ENCODE results near the gene ITPA. TPM values are rescaled to one million over a fixed set of nuclear protein-coding genes. Genes with fewer than 3 reads are reported as not detected.
A peak's percentile ranks its signal among the peaks of the same experiment; 100 is the strongest.

Gene ITPA
- 10 to 100 TPM; 46.3 to 70.3 (median 54.3) TPM for polyA plus RNA-seq (ENCODE audit: insufficient read length in 3 of 3)
- long read RNA-seq, donor 1, transcript ITPA-207 (2 exons, 670 nt) = minor isoform, 8 of 31 reads
- long read RNA-seq, donor 1, transcript ITPA-201 (8 exons, 1,185 nt) = major isoform, 15 of 31 reads
- long read RNA-seq, donor 1, partial matches to known transcripts = 5 of 31 reads
- long read RNA-seq, donor 1, other reads (novel, unspliced or antisense) = 0 of 31 reads
- long read RNA-seq, donor 2, transcript ITPA-201 (8 exons, 1,185 nt) = major isoform, 17 of 21 reads
- long read RNA-seq, donor 2, partial matches to known transcripts = 0 of 21 reads
- long read RNA-seq, donor 2, other reads (novel, unspliced or antisense) = 0 of 21 reads
- long read RNA-seq, donor 3, transcript ITPA-207 (2 exons, 670 nt) = minor isoform, 8 of 77 reads
- long read RNA-seq, donor 3, transcript ITPA-201 (8 exons, 1,185 nt) = major isoform, 58 of 77 reads
- long read RNA-seq, donor 3, partial matches to known transcripts = 5 of 77 reads
- long read RNA-seq, donor 3, other reads (novel, unspliced or antisense) = 0 of 77 reads
- long read RNA-seq, donor 4, transcript ITPA-207 (2 exons, 670 nt) = minor isoform, 8 of 46 reads
- long read RNA-seq, donor 4, transcript ITPA-201 (8 exons, 1,185 nt) = major isoform, 33 of 46 reads
- long read RNA-seq, donor 4, partial matches to known transcripts = 0 of 46 reads
- long read RNA-seq, donor 4, other reads (novel, unspliced or antisense) = 0 of 46 reads
- long read RNA-seq, donor 5, transcript ITPA-201 (8 exons, 1,185 nt) = major isoform, 58 of 108 reads
- long read RNA-seq, donor 5, transcript ITPA-207 (2 exons, 670 nt) = minor isoform, 37 of 108 reads
- long read RNA-seq, donor 5, partial matches to known transcripts = 6 of 108 reads
- long read RNA-seq, donor 5, other reads (novel, unspliced or antisense) = 0 of 108 reads
- long read RNA-seq, donor 6, transcript ITPA-207 (2 exons, 670 nt) = minor isoform, 11 of 67 reads
- long read RNA-seq, donor 6, transcript ITPA-201 (8 exons, 1,185 nt) = major isoform, 20 of 67 reads
- long read RNA-seq, donor 6, partial matches to known transcripts = 34 of 67 reads
- long read RNA-seq, donor 6, other reads (novel, unspliced or antisense) = 0 of 67 reads
- long read RNA-seq, donor 7, transcript ITPA-201 (8 exons, 1,185 nt) = major isoform, 32 of 44 reads
- long read RNA-seq, donor 7, transcript ITPA-207 (2 exons, 670 nt) = minor isoform, 8 of 44 reads
- long read RNA-seq, donor 7, partial matches to known transcripts = 0 of 44 reads
- long read RNA-seq, donor 7, other reads (novel, unspliced or antisense) = 0 of 44 reads
- long read RNA-seq, donor 8, transcript ITPA-207 (2 exons, 670 nt) = minor isoform, 21 of 78 reads
- long read RNA-seq, donor 8, transcript ITPA-201 (8 exons, 1,185 nt) = major isoform, 44 of 78 reads
- long read RNA-seq, donor 8, partial matches to known transcripts = 9 of 78 reads
- long read RNA-seq, donor 8, other reads (novel, unspliced or antisense) = 0 of 78 reads
- long read RNA-seq, donor 9, transcript ITPA-201 (8 exons, 1,185 nt) = major isoform, 26 of 47 reads
- long read RNA-seq, donor 9, transcript ITPA-207 (2 exons, 670 nt) = minor isoform, 11 of 47 reads
- long read RNA-seq, donor 9, partial matches to known transcripts = 7 of 47 reads
- long read RNA-seq, donor 9, other reads (novel, unspliced or antisense) = 0 of 47 reads
- long read RNA-seq, donor 10, transcript ITPA-201 (8 exons, 1,185 nt) = major isoform, 31 of 38 reads
- long read RNA-seq, donor 10, transcript ITPA-207 (2 exons, 670 nt) = minor isoform, 5 of 38 reads
- long read RNA-seq, donor 10, partial matches to known transcripts = 0 of 38 reads
- long read RNA-seq, donor 10, other reads (novel, unspliced or antisense) = 0 of 38 reads
- long read RNA-seq, donor 11, transcript ITPA-201 (8 exons, 1,185 nt) = major isoform, 39 of 52 reads
- long read RNA-seq, donor 11, transcript ITPA-207 (2 exons, 670 nt) = minor isoform, 7 of 52 reads
- long read RNA-seq, donor 11, partial matches to known transcripts = 5 of 52 reads
- long read RNA-seq, donor 11, other reads (novel, unspliced or antisense) = 0 of 52 reads
- long read RNA-seq, donor 12, transcript ITPA-207 (2 exons, 670 nt) = major isoform, 6 of 13 reads
- long read RNA-seq, donor 12, partial matches to known transcripts = 0 of 13 reads
- long read RNA-seq, donor 12, other reads (novel, unspliced or antisense) = 0 of 13 reads
- long read RNA-seq, donor 13, transcript ITPA-201 (8 exons, 1,185 nt) = major isoform, 49 of 84 reads
- long read RNA-seq, donor 13, partial matches to known transcripts = 28 of 84 reads
- long read RNA-seq, donor 13, other reads (novel, unspliced or antisense) = 0 of 84 reads
- long read RNA-seq, donor 14, transcript ITPA-201 (8 exons, 1,185 nt) = major isoform, 34 of 41 reads
- long read RNA-seq, donor 14, partial matches to known transcripts = 0 of 41 reads
- long read RNA-seq, donor 14, other reads (novel, unspliced or antisense) = 0 of 41 reads
- long read RNA-seq, donor 15, transcript ITPA-201 (8 exons, 1,185 nt) = major isoform, 16 of 20 reads
- long read RNA-seq, donor 15, partial matches to known transcripts = 0 of 20 reads
- long read RNA-seq, donor 15, other reads (novel, unspliced or antisense) = 0 of 20 reads
- long read RNA-seq, donor 16, transcript ITPA-207 (2 exons, 670 nt) = minor isoform, 48 of 175 reads
- long read RNA-seq, donor 16, transcript ITPA-201 (8 exons, 1,185 nt) = major isoform, 87 of 175 reads
- long read RNA-seq, donor 16, partial matches to known transcripts = 34 of 175 reads
- long read RNA-seq, donor 16, other reads (novel, unspliced or antisense) = 0 of 175 reads

DNA sequence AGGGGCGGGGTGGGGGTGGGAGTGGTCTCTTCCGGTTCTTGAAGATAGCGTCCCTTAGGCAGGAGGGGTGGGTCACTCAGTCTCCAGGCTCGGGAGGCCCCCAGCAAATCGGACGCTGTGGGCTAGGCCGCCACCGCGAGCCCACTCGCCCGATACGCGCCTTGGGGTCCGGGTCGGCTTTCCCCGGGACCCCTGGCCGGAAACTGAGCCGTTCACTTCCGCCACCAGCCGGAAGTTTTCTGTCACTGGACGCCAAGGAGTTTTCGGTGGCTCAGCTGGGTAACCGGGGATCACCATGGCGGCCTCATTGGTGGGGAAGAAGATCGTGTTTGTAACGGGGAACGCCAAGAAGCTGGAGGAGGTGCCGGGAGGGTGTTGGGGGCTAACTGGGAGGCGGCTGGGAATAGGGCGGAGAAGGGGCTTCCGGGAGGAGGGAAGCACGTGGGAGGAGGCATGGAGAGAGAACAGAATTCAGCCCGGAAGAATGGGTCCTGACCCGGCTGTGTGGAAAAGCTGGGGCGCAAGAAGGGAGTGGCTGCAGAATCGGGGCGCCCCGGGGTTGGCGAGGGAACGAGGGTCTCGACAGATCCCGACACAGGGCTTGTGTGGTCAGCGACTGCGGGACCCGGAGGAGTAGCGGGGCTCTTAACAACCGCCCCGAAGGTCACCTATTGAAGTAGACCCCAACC is at the start of gene ITPA:
ITPA (plus strand) TSS at position 242 of the 689 bp plus-strand sequence; CDS start at position 296, 54 bp downstream.
- DNase-seq (ENCODE audit: extremely low read depth in 1 of 11, low read depth in 9 of 11, low spot score in 4 of 11) = peak in 2 of 11 donors; percentile 43 to 52

DNA sequence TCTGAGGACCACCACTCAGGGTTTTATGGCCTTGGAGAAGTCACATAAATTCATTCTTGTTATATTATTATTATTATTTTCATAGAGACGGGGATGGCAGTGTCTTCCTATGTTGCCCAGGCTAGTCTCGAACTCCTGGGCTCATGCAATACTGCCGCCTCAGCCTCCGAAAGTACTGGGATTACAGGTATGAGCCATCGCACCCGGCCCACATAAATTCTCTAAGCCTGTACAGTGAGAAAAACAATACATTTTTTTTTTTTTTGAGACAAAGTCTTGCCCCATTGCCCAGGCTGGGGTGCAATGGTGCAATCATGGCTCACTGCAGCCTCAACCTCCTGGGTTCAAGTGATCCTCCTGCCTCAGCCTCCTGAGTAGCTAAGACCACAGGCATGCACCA is 48.9 kb upstream of the ITPA start:
- DNase-seq (ENCODE audit: extremely low read depth in 1 of 11, low read depth in 9 of 11, low spot score in 4 of 11) = no peak

DNA sequence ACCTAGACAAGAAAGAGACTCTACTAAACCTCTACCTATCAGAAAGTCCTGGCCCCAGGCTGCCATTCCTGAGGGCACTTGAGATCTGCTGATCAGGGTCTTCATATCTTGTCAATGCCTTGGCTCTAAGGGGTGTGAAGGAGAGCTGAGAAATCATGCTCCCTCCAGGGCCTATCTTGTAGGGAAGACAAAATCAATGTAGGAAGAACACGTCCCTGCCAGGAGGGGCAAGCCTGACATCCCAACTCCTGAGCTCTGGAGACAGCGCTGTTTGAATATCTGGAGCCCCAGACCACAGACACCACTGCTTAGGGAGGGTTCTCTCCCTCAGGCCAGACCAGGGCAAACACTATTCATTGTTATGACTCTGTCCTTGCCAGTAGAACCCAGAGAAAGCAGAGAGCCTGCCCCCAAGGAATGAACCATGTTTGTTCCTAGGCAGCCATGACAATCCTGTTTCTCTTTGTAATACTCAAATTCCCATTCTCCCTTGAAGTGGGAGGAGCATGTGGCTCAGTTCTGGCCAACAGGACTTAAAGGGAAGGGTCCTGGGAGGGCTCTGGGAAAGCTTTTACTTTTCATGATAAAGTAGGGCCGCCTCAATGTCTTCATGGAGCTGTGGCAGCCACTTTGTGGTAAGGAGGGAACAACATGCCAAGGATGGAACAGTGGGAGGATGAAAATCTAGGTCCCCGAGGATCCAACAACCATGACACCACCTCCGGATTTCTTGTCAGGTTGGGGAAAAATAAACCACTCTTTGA is 47.8 kb upstream of the ITPA start:
- DNase-seq (ENCODE audit: extremely low read depth in 1 of 11, low read depth in 9 of 11, low spot score in 4 of 11) = no peak

DNA sequence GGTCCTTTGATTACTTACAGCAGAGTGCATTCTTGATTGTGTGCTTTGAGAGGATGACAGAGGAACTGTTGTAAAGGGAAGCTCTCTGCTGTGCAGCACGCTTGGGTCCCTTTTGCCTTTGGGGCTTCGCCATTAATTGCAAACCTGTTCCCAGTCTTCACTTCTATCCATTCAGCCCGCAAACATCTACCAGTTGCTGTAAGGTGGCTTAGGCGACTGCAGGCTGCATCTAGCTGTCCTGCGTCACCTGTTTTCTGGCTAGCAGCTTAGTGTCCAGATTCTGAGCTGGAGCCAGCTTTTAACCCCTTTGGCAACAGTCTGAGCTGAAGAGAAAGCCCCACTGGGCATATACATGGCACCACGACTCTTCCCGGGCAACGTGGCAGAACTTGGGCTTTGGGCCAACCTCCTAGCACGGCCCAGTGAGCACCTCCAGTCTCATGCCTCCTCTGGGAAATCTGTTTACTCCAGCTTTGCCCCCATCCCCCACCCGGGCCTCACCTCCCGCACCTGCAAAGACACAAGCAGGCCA is 47.2 kb upstream of the ITPA start:
- peak in 2 of 11 donors; percentile 45 to 51 for DNase-seq (ENCODE audit: extremely low read depth in 1 of 11, low read depth in 9 of 11, low spot score in 4 of 11)

DNA sequence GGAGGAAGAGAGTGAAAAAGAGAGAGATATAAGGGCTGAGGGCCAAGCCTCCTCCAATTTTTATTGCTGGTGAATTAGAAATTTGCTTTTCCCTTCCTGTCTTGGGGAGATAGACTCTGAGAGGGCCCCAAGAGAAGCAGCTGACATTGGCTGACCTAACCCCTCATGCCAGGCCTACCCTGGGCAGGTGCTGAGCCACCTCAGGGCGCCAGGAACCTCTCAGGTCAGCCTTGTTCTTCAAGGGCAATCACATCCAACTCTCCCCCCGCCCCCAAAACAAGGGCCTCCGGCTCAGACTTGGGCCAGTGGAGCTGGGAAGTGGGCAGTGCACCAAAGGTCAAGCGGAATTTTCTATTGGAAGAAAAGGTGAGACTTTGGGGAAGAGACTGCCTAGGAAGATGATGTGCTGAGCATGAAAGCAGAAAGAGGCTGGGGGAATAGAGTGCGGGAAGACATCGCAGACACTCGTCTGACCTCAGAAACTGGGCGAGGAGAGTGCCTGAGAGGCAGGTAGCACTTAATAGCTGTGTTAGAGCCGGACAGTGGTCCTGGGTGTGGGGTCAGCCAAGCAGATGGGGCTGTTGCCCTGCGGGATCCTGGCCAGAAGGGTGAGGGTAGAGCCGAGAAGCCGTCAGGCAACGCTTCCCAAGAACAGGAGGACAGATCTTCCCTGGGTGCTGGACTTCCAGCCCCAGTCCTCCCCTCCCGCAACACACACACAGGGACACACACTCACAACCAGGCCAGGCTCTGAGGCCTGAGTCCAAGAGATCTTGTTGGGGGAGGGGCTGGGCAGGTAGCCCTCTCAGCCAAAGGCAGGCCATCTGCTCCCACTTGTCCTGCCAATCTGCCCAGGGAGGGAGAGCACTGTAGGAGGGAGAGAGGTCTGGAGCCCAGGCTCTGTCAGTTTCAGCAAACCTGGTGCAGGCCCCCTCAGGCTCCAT is 45.9 kb upstream of the ITPA start:
- no peak for DNase-seq (ENCODE audit: extremely low read depth in 1 of 11, low read depth in 9 of 11, low spot score in 4 of 11)

DNA sequence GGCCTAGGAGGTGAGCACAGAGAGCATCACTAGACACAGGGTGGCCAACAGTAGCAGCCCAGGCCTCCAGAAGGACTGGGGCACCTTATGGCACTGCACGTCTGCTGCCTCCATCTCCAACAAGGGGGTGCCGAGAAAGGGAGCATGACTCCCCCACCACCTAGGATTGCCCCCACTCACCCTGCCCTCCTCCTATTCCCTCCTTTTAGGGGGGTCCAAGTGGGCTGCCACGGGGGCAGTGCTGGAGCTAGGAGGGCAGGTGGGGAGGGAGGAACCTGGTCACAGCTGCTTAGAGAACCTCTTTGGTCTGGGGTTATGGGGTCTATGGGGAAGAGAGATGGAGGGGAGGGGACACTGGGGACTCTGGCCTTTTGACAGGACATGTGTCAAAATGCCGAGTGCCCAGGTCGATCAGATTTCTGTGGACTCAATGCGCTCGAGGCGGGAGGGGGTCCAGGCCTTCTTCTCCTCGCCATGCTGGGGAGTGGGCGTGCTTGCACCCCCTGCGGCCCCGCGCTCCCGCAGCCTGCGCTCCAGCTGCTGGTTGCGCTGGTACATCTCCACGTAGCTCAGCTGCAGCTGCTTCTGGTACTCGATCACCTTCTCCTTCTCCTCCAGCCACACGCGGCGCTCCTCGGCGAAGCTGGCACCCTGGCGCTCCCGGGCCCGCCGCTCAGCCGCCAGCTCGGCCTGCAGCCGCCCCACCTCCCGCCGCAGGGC is 45.1 kb upstream of the ITPA start:
- no peak for DNase-seq (ENCODE audit: extremely low read depth in 1 of 11, low read depth in 9 of 11, low spot score in 4 of 11)

DNA sequence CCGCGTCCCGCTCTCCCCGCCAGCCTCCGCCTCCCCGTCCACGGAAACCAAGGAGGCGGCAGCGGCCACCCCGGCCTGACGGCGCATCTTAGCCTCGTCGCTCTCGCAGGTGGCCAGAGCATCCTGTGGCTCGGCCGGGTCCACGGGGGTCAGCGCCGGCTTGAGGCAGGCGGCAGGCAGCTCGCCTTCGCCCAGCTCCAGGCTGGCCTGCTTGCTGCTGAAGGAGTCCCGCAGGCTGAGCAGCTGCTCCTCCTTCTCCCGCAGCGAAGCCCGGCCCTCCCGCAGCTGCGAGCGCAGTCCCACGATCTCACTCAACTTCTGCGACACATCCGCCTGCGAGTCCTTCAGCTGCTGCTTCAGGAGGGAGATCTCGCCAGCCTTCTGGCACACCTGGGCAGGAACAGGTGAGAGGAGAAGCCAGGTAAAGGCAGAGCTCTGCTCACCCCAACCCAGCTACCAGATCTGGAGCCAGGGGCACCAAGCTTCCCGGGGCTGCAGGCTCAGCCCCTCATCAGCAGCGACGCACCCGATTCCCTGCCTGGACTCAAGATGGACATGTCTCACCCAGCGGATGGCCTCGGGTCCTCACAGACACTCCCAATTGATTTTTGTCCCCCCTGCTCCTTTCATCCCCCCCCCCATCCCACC is 44.4 kb upstream of the ITPA start:
- DNase-seq (ENCODE audit: extremely low read depth in 1 of 11, low read depth in 9 of 11, low spot score in 4 of 11) = no peak

DNA sequence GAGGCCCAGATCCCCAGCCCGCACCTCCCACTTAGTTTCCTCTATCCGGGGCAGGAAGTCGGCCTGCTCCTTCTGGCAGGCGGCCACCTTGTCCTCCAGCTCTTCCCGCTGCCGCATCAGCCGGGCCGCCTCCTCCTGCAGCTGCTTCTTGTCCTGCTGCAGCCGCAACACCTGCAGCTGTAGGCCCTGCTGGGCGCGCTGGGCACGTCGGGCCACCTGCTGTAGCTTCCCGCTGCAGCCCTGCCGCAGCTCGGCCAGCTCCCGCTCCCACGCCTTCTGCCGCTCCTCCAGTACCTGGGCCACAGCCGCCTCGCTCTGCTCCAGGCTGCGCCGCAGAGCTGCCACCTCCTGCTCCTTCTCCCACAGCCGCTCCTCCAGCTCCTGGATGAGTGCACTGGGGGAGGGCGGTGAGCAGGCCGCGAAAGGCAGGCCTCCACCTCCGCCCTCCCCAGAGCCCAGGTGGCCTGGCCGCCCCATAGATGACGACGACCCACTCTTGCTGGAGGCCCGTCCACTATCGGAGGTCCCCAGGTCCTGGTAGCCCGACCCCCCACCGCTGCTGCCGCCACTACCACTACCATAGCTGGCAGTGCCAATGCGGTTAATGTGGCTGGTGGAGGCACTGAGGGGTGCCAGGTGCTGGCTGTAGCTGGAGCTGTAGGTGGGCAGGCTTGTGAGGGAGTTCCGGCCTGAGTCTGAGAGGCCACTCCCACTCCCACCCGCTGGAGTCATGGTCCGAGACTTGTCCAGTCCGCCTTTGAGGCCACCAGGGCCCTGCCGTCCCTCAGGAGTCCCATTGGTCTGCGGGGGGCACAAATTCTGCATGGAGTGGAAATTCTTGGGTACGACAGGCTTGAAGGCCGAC is 43.6 kb upstream of the ITPA start:
- no peak for DNase-seq (ENCODE audit: extremely low read depth in 1 of 11, low read depth in 9 of 11, low spot score in 4 of 11)

DNA sequence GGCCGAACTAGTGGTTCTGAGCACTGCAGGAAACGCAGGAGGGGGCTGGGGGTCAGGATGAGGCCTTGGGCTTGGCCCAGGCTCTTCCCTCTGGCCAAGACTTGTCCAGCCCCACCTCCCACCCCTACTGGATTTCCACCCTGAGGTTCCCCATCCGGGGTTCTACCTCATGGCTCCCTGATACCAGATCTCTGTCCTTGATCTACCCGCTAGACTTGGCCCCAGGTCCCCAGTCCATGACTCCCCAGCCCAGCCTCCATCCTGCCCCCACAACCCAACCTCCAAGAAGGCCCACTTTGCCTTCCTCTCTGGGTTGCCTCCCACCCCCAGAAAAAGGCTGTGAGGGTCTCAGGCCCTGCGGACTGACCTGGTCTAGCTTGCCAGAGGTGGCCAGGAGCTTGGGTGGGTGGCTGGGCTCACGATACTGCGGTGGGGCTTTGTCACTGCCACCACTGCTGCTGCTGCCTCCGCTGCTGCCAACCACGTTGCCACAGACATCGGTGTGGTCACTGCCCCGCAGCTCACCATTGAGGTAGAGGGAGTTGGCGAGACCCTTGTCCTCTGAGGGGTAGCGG is 42.9 kb upstream of the ITPA start:
- no peak for DNase-seq (ENCODE audit: extremely low read depth in 1 of 11, low read depth in 9 of 11, low spot score in 4 of 11)

DNA sequence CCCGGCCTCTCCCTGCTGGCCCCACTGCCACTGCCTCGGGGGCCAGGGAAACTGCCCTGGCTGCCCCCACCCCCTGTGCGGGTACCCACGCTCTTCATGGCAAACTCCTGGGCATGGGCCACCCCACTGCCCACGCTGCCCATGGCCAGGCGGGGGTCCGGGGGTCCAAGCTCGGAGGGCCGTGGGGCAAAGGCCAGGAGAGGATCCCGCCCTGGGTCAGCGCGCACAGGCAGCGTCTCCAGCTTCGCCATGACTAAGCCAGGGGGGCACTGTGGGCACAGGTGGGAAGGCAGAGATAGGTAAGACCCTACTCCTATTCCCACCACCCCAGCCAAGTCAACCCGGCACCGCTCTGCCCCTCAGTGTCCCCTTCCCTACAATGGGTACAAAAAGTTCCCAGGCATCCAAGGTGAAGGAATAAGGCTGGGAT is 42.4 kb upstream of the ITPA start:
- no peak for DNase-seq (ENCODE audit: extremely low read depth in 1 of 11, low read depth in 9 of 11, low spot score in 4 of 11)

DNA sequence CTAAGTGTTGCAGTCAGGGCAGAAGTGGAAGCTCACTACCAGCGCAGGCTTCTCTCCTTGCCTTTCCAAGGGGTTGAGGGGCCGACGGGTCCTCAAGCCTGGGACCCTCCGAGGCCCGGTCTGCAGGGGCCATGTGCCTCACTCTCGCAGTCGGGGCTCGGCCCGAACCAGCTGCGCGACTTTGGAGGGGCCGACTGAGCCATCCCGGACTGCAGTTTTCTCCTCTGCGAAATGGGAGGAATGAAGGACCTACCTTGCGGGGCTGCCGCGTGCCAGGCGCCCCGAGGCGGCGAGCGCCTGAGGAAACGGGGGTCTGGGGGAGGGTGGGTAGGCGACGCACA is 41.6 kb upstream of the ITPA start:
- DNase-seq (ENCODE audit: extremely low read depth in 1 of 11, low read depth in 9 of 11, low spot score in 4 of 11) = no peak
